Kidney (tissue), 14 donors: ENCODE results near the gene B4GALNT3. TPM values are rescaled to one million over a fixed set of nuclear protein-coding genes. Genes with fewer than 3 reads are reported as not detected.
A peak's percentile ranks its signal among the peaks of the same experiment; 100 is the strongest.

Source experiments
- DNase-seq, 5 donors: peaks; one replicate each; pipeline ENCODE4 v3.0.0-alpha.2; 2013 to 2020
- FAIRE-seq: peaks from 2 replicates; lab custom pipeline; 2012; peaks lifted over from hg19 to GRCh38; lab: Jason Lieb, UNC
- H3K27ac ChIP-seq, 2 donors: one replicate each; pipeline ENCODE4 v1.7.0; 2013; ENCODE audit warnings: low read depth in 2 of 2, low read length in 2 of 2, inconsistent platforms in 1 of 2
- H3K27me3 ChIP-seq: one replicate; pipeline ENCODE4 v1.7.1; 2013; ENCODE audit warnings: low read length, inconsistent platforms; ENCODE audit not compliant: control insufficient read depth, insufficient read depth
- H3K36me3 ChIP-seq, 3 donors: one replicate each; pipeline versions ENCODE4 v1.7.0 to v1.7.1; 2013; ENCODE audit warnings: low read length in 3 of 3, control low read depth in 1 of 3, inconsistent platforms in 1 of 3; ENCODE audit not compliant: insufficient read depth in 3 of 3, control insufficient read depth in 2 of 3
- H3K4me1 ChIP-seq, 3 donors: one replicate each; pipeline versions ENCODE4 v1.7.0 to v1.7.1; 2013; ENCODE audit warnings: low read length in 3 of 3, inconsistent platforms in 1 of 3, low read depth in 1 of 3; ENCODE audit not compliant: control insufficient read depth in 2 of 3, insufficient read depth in 2 of 3
- H3K4me3 ChIP-seq, 3 donors: one replicate each; pipeline versions ENCODE4 v1.7.0 to v1.8.1; 2013; ENCODE audit warnings: low read length in 3 of 3, control low read depth in 1 of 3, inconsistent platforms in 1 of 3
- H3K9ac ChIP-seq, 3 donors: one replicate each; pipeline versions ENCODE4 v1.7.0 to v1.7.1; 2013; ENCODE audit warnings: low read length in 3 of 3, control low read depth in 1 of 3, inconsistent platforms in 1 of 3
- H3K9me3 ChIP-seq, 3 donors: one replicate each; pipeline versions ENCODE4 v1.7.0 to v1.7.1; 2013; ENCODE audit warnings: low read length in 3 of 3, control low read depth in 1 of 3, inconsistent platforms in 1 of 3; ENCODE audit not compliant: control insufficient read depth in 2 of 3, insufficient read depth in 1 of 3
- CTCF ChIP-seq: IDR thresholded peaks from 3 replicates; pipeline ENCODE4 v1.5.1; 2012; ENCODE audit warnings: mild to moderate bottlenecking, moderate library complexity, borderline replicate concordance; ENCODE audit not compliant: insufficient read depth; ENCODE audit errors: extremely low read depth
- intact Hi-C: fragments of 100-400 bp; cut with DNase I; formaldehyde crosslinking; loops from one replicate; pipeline ENCODE4 v1.11.1; 2022
- polyA plus RNA-seq: library from polyadenylated mRNA; stranded (reverse); fragments of 350-450 nt; fragmentation: Illumina TruSeq; extraction: RNeasy Lipid Tissue Mini Kit (QIAGEN cat#74804); gene quantifications from one replicate; pipeline ENCODE4 v1.2.3, GENCODE V29; 2014; ENCODE audit warnings: low read depth, low replicate concordance; ENCODE audit not compliant: insufficient read depth
- total RNA-seq: library from RNA; stranded (reverse); fragmentation: NEBNext Ultra II Directional; extraction: Animal tissue kit (Norgen Biotek cat#: 25700); gene quantifications from one replicate; pipeline ENCODE4 v1.2.1, GENCODE V29; 2021
- donor health status: control.
- donor health status: control.
- donor health status: control.
- donor health status: control.
- donor health status: control.
- donor health status: DM: yes; HTN: yes; CAD: no.
- donor health status: Normal renal cell carcinoma (clear cell type).

B4GALNT3 gene
- total and polyA plus RNA-seq, 2 donors from 2014 or later: 11.3 to 12.5 TPM

- Histone ChIP-seq H3K27me3 (no peaks in the 10 kb centered on the region), H3K9ac (no peak overlapping the region), H3K27ac (no peak overlapping the region), H3K4me1 (peaks cover 0 to 2% (median 0%) of the 10 kb centered on the region in 3 donors), H3K36me3 (no peaks in the 10 kb centered on the region), H3K4me3 (no peak overlapping the region), H3K9me3 (no peaks in the 10 kb centered on the region)
- FAIRE-seq: no peak
- DNase-seq: peak in 1 of 5 donors; percentile 39
- intact Hi-C loops: no loop called here
- TF ChIP-seq CTCF: no peak
These were observed 131.7 kb downstream of the B4GALNT3 start for GRCh38 chr12:591167-592023.

GRCh38 chr12:592024-592505, 132.3 kb downstream of the B4GALNT3 start:
- FAIRE-seq (no peak), DNase-seq (peak in 1 of 5 donors; percentile 6)

GRCh38 chr12:593396-594270, 133.9 kb downstream of the B4GALNT3 start:
- no peaks in the 10 kb centered on the region for H3K36me3 ChIP-seq
- no peak for TF ChIP-seq CTCF
- H3K9ac ChIP-seq: no peak overlapping the region
- peaks cover 0 to 2% (median 0%) of the 10 kb centered on the region in 3 donors for H3K4me1 ChIP-seq
- intact Hi-C loops: no loop called here
- no peak for FAIRE-seq
- no peaks in the 10 kb centered on the region for H3K27me3 ChIP-seq
- no peak overlapping the region for H3K27ac ChIP-seq
- H3K4me3 ChIP-seq: no peak overlapping the region
- H3K9me3 ChIP-seq: no peaks in the 10 kb centered on the region
- peak in 2 of 5 donors; percentile 4 to 7 for DNase-seq

More at GRCh38 chr12:592024-592505, 132.3 kb downstream of the B4GALNT3 start:
- H3K9me3 ChIP-seq: no peaks in the 10 kb centered on the region
- H3K36me3 ChIP-seq: no peaks in the 10 kb centered on the region
- intact Hi-C loops: no loop called here
- H3K4me3 ChIP-seq: no peak overlapping the region
- no peak for TF ChIP-seq CTCF
- no peak overlapping the region for H3K9ac ChIP-seq
- peaks cover 0 to 2% (median 0%) of the 10 kb centered on the region in 3 donors for H3K4me1 ChIP-seq
- H3K27me3 ChIP-seq: no peaks in the 10 kb centered on the region
- H3K27ac ChIP-seq: no peak overlapping the region
